ENCODE results near the gene DLG2.

The DLG2 gene

DNA sequence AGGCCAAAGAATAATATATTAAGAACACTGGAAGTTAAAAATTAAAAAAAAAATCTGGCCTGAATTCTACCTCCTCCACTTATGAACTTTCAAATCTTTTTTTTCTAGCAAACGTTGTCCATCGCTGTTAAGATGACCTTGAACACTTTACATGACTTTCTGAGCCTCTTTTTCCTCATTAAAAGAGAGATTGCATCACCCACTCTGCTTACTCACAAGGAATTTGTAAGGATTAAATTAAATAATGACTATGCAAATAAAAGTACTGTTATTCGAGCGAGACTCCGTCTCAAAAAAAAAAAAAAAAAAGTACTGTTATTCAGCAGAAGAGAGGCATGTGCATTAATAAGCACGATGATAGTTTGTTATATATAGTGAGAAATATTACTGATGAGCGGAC is 2055.8 kb downstream of the DLG2 start:
- FAIRE-seq = no peak

DNA sequence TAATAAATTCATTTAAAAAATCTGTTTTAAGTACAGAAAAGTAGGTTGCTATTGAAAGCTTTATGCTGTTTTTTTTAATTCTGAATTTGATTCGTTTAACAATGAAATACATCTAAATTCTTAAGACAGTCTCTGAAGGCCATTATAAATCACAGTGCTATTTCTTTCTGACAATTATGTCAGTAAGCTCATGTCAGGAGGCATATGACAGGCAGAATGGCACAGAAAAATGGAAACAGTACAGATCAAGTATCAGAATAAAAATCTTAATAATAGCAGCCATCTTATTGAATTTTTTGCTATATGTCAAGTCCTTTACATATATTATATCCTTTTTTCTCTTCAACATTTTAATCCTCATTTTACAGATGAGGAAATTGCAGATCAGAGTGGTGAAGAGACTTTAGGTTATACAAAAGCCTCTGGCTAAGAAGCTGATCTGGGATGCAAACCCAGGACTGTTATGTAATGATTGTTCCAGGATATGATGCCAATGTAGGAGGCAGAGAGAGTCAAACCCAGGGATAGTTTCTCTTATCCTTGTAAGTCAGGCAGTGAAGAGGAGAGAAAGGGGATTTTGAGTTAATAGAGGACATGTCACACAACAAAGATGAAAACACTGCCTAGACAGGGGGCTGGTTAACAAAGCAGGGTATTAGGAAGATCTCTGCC is 2057.9 kb downstream of the DLG2 start:
- FAIRE-seq = no peak

DNA sequence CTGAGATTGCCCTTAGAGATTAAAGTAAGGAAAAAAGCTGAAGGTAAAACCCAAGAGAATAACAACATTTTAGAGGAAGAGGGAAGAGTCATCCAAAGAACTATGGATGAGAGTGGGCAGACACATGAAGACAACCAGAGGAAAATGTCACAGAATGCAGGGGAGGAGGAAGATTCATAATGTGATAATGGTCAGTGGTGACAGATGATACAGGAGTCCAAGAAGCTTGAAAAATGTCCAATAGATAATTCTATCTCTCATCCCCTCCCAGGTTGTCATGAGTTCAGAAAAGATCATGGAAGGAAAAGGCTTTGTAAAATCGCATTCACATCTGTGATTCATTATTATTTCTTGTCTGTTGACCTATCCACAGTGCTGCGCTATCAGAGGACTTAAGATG is 2058.6 kb downstream of the DLG2 start:
- FAIRE-seq = no peak

DNA sequence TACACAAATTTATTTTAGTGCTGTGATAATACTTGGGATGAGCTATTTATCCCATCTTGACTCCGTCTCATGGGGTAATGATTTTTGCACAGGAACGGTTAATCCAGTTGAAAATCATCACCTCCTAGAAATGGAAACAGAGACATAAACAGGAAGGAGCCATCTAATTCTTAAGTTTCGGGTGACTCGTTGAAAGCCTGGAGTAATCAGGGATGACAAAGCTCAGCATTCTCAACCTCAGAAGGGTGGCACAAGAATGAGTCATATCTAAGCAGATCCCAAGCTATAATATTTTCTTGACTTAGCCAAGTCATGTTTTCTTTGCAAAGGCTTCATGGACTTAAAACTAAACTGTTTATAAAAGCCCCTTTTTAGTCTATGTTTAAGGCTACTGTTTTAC is 2060.2 kb downstream of the DLG2 start:
- no peak for FAIRE-seq

GRCh38 chr11:83564870-83565269 is 2062.3 kb downstream of the DLG2 start:
- FAIRE-seq = no peak

GRCh38 chr11:83558281-83558680 is 2068.9 kb downstream of the DLG2 start:
- peak; percentile 27 for FAIRE-seq

DNA sequence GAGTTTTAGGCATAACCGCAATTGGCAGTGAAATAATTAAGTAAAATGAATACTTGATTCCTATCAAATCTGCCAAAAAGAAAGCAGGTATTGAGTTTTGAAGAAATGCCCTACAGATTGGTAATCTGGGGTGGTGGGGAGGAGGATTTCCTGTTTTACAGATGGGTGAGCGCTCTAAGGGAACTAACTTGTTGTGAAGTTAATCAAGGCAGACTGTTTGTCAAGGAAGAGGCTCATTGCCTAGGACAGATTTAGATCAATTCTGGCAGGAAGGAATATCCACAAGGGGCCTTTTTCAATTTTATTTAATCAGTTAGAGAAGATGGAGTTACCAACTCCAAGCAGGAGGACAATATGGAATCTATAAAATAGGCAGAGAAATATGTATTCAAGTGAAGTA is 2069.5 kb downstream of the DLG2 start:
- FAIRE-seq = no peak

DNA sequence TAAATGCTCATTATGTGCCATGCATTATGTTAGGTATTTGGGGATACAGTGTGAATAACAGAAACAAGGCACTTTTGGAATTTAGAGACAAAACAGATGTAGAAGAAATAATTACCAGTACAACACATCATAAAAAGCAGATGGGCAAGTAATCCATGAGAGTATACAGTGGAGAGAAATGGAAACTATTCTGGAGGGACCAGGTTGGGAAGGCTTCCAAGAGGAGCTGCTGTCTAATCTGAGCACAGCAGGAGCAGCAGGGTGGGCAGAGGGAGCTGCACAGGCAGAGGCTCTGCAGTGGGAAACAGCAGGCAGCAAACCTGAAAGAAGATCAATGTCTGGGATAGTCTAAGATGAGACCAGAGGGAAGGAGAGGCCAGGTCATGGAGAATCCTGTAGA is 2072.3 kb downstream of the DLG2 start:
- no peak for FAIRE-seq

GRCh38 chr11:83549984-83550667 is 2077.0 kb downstream of the DLG2 start:
- FAIRE-seq = no peak

DNA sequence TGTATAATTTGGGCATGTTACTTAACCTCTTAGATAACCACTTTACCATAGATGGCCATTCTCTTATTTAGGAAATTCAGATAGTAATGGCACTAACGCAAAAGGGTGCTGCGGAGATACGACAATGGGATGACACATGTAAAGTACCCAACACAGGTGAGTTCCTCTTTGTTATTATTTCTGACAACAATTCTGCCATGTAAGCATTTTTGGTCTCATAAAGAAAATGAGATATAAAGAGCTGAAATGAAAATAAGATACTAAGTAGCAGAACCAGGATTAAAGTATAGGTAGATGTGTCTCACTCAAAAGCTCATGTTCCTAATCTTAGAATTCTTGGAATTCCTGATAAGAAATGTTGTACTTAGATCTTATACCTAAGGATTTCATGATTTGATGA is 2080.8 kb downstream of the DLG2 start:
- FAIRE-seq = no peak

- FAIRE-seq = no peak
Observed at GRCh38 chr11:83545494-83546260, 2081.5 kb downstream of the DLG2 start.

GRCh38 chr11:83544846-83545245 is 2082.3 kb downstream of the DLG2 start:
- no peak for FAIRE-seq

DNA sequence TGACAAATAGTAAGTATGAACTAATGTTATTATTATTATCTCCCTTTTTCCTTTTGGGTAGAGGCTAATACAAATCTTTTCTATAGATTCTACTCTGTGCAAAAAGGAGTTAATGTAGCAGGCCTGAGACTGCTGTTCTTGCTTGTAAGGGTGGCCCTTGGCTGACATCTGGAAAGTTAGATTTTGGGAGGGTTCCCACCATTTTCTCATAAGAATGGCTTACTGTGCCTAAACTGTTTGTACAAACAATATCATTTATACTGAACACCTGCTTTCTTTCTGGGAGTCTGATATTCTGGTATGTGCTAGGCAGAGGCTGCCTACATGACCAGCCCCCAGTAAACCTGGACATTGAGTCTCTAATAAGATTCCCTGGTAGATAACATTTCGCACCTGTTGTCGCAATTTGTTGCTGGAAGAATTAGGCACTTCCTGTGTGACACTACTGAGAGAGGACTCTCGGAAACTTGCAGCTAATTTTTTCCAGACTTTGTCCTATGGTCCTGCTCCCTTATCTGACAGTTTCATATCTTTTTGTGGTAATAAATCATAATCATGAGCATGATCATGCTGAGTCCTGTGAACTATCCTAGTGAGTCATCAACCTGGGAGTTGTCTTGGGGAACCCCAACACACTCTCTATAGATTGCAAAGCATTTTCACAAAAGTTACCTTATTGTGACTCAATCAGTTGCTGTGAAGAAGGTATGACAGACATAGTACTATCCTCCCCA is 2083.3 kb downstream of the DLG2 start:
- FAIRE-seq = no peak

DNA sequence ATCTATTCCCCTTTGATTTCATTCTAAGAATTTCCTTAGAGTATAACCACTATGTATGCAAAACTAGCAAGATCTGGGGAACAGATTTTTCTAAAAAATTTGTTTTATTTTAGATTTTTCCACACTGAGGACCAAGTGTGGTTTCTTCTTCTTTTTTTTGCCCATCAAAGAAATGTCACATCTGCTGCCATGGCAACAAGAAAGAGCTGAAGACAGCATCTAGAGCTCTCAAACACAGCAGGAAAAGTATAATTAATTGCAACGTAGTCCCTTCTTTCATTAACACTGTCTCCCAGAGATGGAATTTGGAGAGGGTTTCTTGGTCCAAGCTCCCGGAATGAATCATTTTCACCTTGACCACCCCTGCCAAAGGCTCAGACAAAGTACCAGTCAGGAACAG is 2084.3 kb downstream of the DLG2 start:
- no peak for FAIRE-seq

DNA sequence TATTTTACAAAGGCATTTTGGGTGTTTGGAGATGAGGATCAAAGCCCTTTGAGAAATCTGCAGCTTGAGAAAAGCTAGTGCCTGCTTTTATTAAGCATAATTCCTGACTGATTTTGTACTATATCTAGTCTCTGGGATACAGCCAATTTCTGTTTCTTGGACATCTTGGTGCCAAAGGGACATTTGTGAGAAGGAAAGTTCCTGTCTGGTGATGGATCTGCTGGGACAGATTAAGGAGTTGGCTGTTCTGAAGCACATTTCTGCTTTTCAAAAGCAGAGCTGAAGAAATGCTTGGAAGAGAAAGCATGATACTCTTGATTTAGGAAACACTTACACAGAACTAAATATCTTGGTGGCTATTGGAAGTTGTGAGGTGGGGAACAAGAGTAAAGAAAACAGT is 2086.4 kb downstream of the DLG2 start:
- no peak for FAIRE-seq

DNA sequence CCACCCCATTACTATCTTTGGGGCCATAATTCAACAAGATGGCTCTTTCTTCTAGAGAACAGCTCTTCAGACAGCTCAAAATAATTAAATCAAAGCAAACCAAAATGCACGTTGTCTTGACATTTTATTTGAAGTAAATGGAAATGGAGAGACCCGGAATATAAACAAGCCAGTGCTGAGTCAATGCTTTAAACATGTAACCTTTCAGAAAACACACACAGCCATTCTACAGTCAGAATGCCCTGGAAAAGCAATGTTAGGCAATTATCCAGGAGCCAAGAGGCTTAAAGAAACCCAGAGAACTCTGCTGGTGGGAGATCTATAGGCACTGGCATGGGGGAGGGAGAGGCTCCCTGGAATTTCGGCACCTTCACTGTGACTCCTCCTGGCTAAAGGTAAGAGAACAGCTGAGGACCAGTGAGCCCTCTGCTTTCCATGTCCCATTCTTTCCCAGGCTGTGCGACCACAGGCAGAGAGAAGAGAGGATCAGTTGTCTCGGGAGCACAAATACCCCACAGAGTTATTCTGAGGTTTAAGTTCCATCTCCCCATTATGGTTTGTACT is 2086.9 kb downstream of the DLG2 start:
- FAIRE-seq = no peak

- FAIRE-seq = no peak
Observed at GRCh38 chr11:83538286-83538685, 2088.9 kb downstream of the DLG2 start.

- FAIRE-seq = no peak
Observed at GRCh38 chr11:83537131-83537610, 2090.0 kb downstream of the DLG2 start.

DNA sequence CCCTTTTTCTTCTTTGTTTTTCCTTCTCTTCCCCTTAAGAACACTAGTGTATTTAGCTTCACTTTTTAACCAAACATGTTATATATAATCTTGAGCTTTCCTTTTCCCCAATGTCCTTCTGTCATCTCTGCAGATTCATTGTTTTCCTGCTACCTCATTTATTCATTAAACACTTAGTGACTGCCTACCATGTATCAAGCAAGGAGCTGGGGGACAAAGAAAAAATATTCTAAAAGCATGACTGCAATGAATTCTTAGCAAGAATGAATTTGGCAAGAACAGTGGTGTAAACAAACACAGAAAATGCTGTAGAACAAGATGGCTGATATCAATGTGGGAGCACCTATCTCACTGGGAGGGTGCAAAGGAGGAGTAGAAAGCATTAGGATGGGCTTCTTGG is 2094.0 kb downstream of the DLG2 start:
- no peak for FAIRE-seq

GRCh38 chr11:83528877-83529276 is 2098.3 kb downstream of the DLG2 start:
- FAIRE-seq = no peak

GRCh38 chr11:83528225-83528624 is 2098.9 kb downstream of the DLG2 start:
- no peak for FAIRE-seq

GRCh38 chr11:83523676-83524075 is 2103.5 kb downstream of the DLG2 start:
- FAIRE-seq = no peak

DNA sequence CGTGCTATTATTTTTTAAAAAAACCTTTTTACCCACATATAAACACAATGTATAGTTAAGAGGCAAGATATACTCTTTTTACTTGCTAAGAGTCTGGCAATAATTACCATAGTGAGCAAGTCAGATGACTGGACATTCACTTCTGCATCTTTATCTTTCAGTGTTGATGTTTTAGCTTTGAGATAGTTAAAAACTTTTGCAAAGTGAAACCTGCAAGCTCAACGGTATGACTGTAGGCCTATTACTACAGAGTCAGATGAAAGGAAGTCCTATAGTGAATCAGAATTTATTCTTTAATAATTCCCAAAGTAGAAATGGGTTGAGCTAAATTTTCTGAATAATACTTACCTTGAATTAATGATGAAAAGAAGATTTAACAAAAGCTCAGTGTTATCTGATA is 2104.2 kb downstream of the DLG2 start:
- no peak for FAIRE-seq

All from G401.6 (cell line).